Esophagus muscularis mucosa (tissue), 4 donors: Measurements from ENCODE around the gene ZNF451.

ENCODE experiments used
- EP300 ChIP-seq: sonication (generic); formaldehyde crosslinking; IDR thresholded peaks from one replicate; pipeline ENCODE4 v1.6.1; 2017; ENCODE audit warnings: antibody characterized with exemption
- POLR2A ChIP-seq: fragments of 450-650 bp; IDR thresholded peaks from one replicate; pipeline ENCODE4 v1.6.1; 2017; ENCODE audit warnings: antibody characterized with exemption, moderate library complexity, mild to moderate bottlenecking, low read depth
- POLR2AphosphoS5 ChIP-seq, 2 donors: sonication (generic); formaldehyde crosslinking; IDR thresholded peaks; one replicate each; pipeline ENCODE4 v1.6.1; 2017; ENCODE audit warnings: antibody characterized with exemption in 2 of 2
- TF ChIP-seq, protein P1 (sequence below), 3 experiments: fragments of 200-600 bp in 2 of 3; fragments of 450-650 bp in 1 of 3; sonication (generic) in 2 of 3; IDR thresholded peaks; one replicate each; pipeline ENCODE4 v1.5.1; 2017 to 2019; ENCODE audit warnings: antibody characterized with exemption in 3 of 3, mild to moderate bottlenecking in 2 of 3, moderate library complexity in 1 of 3

DNA sequence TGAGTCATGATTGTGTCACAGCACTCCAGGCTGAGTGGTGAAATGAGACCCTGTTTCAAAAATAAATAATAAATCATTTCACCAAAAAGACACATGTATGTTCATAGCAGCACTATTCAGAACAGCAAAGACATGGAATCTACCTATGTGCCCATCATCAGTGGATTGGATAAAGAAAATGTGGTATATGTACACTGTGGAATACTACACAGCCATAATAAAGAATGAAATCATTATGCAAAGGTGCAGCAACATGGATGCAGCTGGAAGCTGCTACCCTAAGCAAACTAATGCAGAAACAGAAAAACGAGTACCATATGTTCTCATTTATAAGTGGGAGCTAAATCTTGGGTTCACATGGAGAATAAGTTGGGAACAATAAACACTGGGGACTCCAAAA is 33.1 kb downstream of the ZNF451 start:
- TF ChIP-seq, protein P1, sequence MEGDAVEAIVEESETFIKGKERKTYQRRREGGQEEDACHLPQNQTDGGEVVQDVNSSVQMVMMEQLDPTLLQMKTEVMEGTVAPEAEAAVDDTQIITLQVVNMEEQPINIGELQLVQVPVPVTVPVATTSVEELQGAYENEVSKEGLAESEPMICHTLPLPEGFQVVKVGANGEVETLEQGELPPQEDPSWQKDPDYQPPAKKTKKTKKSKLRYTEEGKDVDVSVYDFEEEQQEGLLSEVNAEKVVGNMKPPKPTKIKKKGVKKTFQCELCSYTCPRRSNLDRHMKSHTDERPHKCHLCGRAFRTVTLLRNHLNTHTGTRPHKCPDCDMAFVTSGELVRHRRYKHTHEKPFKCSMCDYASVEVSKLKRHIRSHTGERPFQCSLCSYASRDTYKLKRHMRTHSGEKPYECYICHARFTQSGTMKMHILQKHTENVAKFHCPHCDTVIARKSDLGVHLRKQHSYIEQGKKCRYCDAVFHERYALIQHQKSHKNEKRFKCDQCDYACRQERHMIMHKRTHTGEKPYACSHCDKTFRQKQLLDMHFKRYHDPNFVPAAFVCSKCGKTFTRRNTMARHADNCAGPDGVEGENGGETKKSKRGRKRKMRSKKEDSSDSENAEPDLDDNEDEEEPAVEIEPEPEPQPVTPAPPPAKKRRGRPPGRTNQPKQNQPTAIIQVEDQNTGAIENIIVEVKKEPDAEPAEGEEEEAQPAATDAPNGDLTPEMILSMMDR (IDR thresholded peaks at IDR 0.05) = no peak
- no peak for TF ChIP-seq POLR2A
- no peak for TF ChIP-seq EP300
- TF ChIP-seq POLR2AphosphoS5 (IDR thresholded peaks at IDR 0.05) = no peak
